Subcutaneous adipose tissue (tissue), 4 donors: Measurements from ENCODE around the gene LGALS4. TPM values are rescaled to one million over a fixed set of nuclear protein-coding genes. Genes with fewer than 3 reads are reported as not detected.

Source experiments
- CTCF ChIP-seq: fragments of 450-650 bp; IDR thresholded peaks from one replicate; pipeline ENCODE4 v1.5.1; 2016; ENCODE audit warnings: low read depth, mild to moderate bottlenecking, control low read depth, antibody characterized with exemption, moderate library complexity
- total RNA-seq, 4 donors: library from RNA; depleted of rRNA; stranded (reverse); fragments of >200 nt; gene quantifications; one replicate each; pipeline ENCODE4 v1.1.0, GENCODE V29; 2016

The LGALS4 gene
- total RNA-seq, 4 donors from 2014 or later: 1.9 to 4.5 (median 4.4) TPM; not detected in 1

DNA sequence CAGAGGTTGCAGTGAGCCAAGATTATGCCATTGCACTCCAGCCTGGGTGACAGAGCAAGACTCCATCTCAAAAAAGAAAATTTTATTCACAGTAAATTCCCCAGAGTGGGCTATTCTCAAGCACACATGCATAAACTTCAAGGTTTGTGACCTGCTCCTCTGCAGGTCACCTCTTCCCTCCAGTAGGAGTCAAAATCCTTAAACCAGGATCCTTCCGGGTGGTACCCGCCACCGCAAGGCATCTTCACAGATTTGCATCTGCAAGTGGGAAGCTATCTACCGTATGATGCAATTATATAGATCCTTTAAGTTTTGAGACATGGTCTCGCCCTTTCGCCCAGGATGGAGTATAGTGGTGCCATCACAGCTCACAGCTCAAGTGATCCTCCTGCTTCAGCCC lies 21.8 kb upstream of the LGALS4 start:
- no peak for TF ChIP-seq CTCF

GRCh38 chr19:38834104-38834490 lies 21.4 kb upstream of the LGALS4 start:
- no peak for TF ChIP-seq CTCF

GRCh38 chr19:38833092-38833425 lies 20.3 kb upstream of the LGALS4 start:
- no peak for TF ChIP-seq CTCF

DNA sequence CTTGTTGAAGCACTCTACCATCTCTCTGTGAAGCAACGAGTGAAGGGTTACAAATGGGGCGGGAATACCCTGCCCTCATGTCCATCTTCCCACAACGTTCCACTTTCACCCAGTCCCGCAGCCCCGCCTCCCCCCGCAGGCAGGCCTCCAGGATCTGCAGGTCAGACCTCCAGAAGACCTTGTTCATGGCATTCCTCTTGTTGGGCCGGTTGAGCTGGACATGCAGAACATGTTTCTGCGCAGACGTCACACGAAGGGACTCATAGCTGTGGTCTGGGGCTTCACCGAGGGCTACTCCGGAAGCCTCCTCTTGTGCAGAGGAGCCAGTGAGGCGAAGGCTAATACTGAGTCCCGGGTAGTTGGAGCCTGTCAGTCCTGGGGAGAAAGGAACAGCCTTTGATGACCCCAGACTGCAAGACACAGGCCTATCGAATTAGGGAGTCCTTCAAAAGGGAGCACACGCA lies 18.4 kb upstream of the LGALS4 start:
- no peak for TF ChIP-seq CTCF

- TF ChIP-seq CTCF: no peak
These were observed 17.4 kb upstream of the LGALS4 start for GRCh38 chr19:38830039-38830733.

GRCh38 chr19:38826856-38827551 lies 14.3 kb upstream of the LGALS4 start:
- no peak for TF ChIP-seq CTCF

DNA sequence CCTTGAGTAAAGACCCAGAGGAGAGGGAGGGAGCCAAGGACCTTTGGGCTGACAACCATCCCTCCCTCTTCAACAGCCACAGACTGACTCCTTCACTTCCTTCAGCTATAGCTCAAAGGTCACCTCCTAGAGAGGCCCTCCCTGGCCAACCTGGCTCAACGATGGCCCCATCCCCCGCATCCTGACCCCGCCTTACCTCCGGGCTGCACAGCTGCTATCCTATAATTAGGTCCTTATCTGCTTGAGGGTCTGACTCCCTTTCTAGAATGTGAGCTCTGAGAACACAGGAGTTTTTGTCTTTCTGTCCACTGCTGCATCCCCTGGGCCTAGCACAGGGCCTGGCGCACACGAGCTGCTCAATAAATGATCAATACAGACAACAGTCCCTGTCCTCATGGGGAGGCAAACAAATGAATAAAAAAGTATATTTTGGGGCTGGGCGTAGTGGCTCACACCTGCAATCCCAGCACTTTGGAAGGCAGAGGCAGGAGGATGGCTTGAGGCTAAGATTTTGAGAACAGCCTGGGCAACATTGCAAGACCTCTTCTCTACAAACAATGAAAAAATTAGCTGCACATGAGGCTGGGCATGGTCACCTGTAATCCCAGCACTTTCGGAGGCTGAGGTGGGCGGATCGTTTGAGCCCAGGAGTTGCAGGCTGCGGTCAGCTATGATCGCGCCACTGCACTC lies 6.6 kb upstream of the LGALS4 start:
- no peak for TF ChIP-seq CTCF
